IPS-18c (cell line): ENCODE measurements around the gene WDR20.
"Not testable (repeated sequence)": the region's sequence is repeated elsewhere in the genome, so short reads cannot be mapped to it uniquely, and the experiment has no call there.

ENCODE experiments used
- H3K4me3 ChIP-seq: 2 replicates; pipeline ENCODE4 v1.7.0; 2013; ENCODE audit warnings: low read depth, mild to moderate bottlenecking, low read length, moderate library complexity; ENCODE audit not compliant: insufficient read depth
- H3K9me3 ChIP-seq: one replicate; pipeline ENCODE4 v1.6.1; 2013; ENCODE audit warnings: mild to moderate bottlenecking, low read length, moderate library complexity; ENCODE audit not compliant: control insufficient read depth, insufficient read depth

Gene WDR20

GRCh38 chr14:102139286-102140026 lies at the start of gene WDR20:
WDR20 (plus strand) TSS chr14:102139897; CDS start chr14:102139924, 27 bp downstream.
- Histone ChIP-seq H3K9me3 (no peaks in the 10 kb centered on the region), H3K4me3 (peak within 1 kb of the TSS; percentile 98)

GRCh38 chr14:102090713-102091112 lies 49.0 kb upstream of the WDR20 start:
- Histone ChIP-seq H3K4me3 (no peak overlapping the region), H3K9me3 (no peaks in the 10 kb centered on the region)

- no peaks in the 10 kb centered on the region for H3K9me3 ChIP-seq
Measured at GRCh38 chr14:102092806-102093205, 46.9 kb upstream of the WDR20 start.

GRCh38 chr14:102094101-102094500 lies 45.6 kb upstream of the WDR20 start:
- no peak overlapping the region for H3K4me3 ChIP-seq
- H3K9me3 ChIP-seq, result no peaks in the 10 kb centered on the region

More at GRCh38 chr14:102092806-102093205, 46.9 kb upstream of the WDR20 start:
- no peak overlapping the region for H3K4me3 ChIP-seq

GRCh38 chr14:102095231-102095870 lies 44.3 kb upstream of the WDR20 start:
- no peaks in the 10 kb centered on the region for H3K9me3 ChIP-seq
- no peak overlapping the region for H3K4me3 ChIP-seq

GRCh38 chr14:102095871-102096568 lies 43.7 kb upstream of the WDR20 start:
- H3K4me3 ChIP-seq, result peak overlapping the region; percentile 17; the same call in 1 of the 2 replicates

GRCh38 chr14:102096569-102097188 lies 43.0 kb upstream of the WDR20 start:
- H3K9me3 ChIP-seq, result no peaks in the 10 kb centered on the region
- H3K4me3 ChIP-seq, result peak overlapping the region; percentile 17; the same call in 1 of the 2 replicates

More at GRCh38 chr14:102095871-102096568, 43.7 kb upstream of the WDR20 start:
- H3K9me3 ChIP-seq, result no peaks in the 10 kb centered on the region

- Histone ChIP-seq H3K4me3 (no peak overlapping the region; the same call in 1 of the 2 replicates), H3K9me3 (no peaks in the 10 kb centered on the region)
Measured at GRCh38 chr14:102097441-102098135, 42.1 kb upstream of the WDR20 start.

GRCh38 chr14:102103062-102103695 lies 36.5 kb upstream of the WDR20 start:
- H3K9me3 ChIP-seq, result no peaks in the 10 kb centered on the region
- H3K4me3 ChIP-seq, result no peak overlapping the region

- Histone ChIP-seq H3K4me3 (no peak overlapping the region), H3K9me3 (peaks cover 2% of the 10 kb centered on the region)
Measured at GRCh38 chr14:102105369-102105768, 34.3 kb upstream of the WDR20 start.

GRCh38 chr14:102109332-102109731 lies 30.4 kb upstream of the WDR20 start:
- not testable (repeated sequence) for H3K9me3 ChIP-seq, H3K4me3 ChIP-seq

GRCh38 chr14:102111101-102111500 lies 28.6 kb upstream of the WDR20 start:
- H3K4me3 ChIP-seq, result no peak overlapping the region
- H3K9me3 ChIP-seq, result peaks cover 9% of the 10 kb centered on the region

- H3K4me3 ChIP-seq, result no peak overlapping the region
Measured at GRCh38 chr14:102116361-102117180, 23.1 kb upstream of the WDR20 start.

GRCh38 chr14:102117852-102118251 lies 21.8 kb upstream of the WDR20 start:
- no peak overlapping the region for H3K4me3 ChIP-seq
- peaks cover 2% of the 10 kb centered on the region for H3K9me3 ChIP-seq

More at GRCh38 chr14:102116361-102117180, 23.1 kb upstream of the WDR20 start:
- H3K9me3 ChIP-seq, result peaks cover 2% of the 10 kb centered on the region

- no peak overlapping the region for H3K4me3 ChIP-seq
- H3K9me3 ChIP-seq, result peaks cover 2% of the 10 kb centered on the region
Measured at GRCh38 chr14:102120888-102121287, 18.8 kb upstream of the WDR20 start.

- no peaks in the 10 kb centered on the region for H3K9me3 ChIP-seq
- no peak overlapping the region for H3K4me3 ChIP-seq
Measured at GRCh38 chr14:102121567-102121966, 18.1 kb upstream of the WDR20 start.
